Measurements from ENCODE around the gene FAM193A. TPM values are rescaled to one million over a fixed set of nuclear protein-coding genes. Genes with fewer than 3 reads are reported as not detected.
A peak's percentile ranks its signal among the peaks of the same experiment; 100 is the strongest.

FAM193A gene
- total RNA-seq, 6 donors from 2014 or later = 23.7 to 87.0 (median 27.1) TPM

DNA sequence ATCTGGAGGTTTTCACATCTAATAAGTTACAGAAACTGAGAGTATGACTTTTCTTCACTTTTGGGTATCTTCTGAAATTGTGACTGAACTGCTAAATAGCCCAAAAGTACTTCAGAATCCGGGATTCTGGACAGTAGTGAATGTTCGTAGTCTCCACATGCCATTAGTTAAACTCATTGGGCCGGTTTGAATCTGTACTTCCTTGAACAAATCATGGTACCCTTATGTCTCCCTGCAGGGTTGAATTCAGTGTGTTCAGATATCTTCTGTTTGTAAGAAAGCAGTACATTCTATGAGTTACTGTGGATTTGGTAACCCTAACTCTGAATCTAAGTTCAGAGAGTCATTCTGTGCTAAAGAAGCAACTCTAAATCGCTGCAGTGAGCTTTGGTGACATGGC, 33.6 kb downstream of the FAM193A start:
- Histone ChIP-seq H3K36me3 (peaks cover 0 to 4% (median 0%) of the 10 kb centered on the region in 4 donors), H3K27me3 (no peaks in the 10 kb centered on the region), H3K4me1 (peaks cover 17 to 45% (median 28%) of the 10 kb centered on the region in 4 donors), H3K27ac (no peak overlapping the region), H3K9me3 (no peaks in the 10 kb centered on the region), H3K4me3 (no peak overlapping the region)
- ATAC-seq (ENCODE audit: low FRiP score in 2 of 2) = no peak
- WGBS, 2 donors = 94 to 95% methylated on average over 4 of the region's 4 CpGs
- TF ChIP-seq, protein P1, sequence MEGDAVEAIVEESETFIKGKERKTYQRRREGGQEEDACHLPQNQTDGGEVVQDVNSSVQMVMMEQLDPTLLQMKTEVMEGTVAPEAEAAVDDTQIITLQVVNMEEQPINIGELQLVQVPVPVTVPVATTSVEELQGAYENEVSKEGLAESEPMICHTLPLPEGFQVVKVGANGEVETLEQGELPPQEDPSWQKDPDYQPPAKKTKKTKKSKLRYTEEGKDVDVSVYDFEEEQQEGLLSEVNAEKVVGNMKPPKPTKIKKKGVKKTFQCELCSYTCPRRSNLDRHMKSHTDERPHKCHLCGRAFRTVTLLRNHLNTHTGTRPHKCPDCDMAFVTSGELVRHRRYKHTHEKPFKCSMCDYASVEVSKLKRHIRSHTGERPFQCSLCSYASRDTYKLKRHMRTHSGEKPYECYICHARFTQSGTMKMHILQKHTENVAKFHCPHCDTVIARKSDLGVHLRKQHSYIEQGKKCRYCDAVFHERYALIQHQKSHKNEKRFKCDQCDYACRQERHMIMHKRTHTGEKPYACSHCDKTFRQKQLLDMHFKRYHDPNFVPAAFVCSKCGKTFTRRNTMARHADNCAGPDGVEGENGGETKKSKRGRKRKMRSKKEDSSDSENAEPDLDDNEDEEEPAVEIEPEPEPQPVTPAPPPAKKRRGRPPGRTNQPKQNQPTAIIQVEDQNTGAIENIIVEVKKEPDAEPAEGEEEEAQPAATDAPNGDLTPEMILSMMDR (IDR thresholded peaks at IDR 0.05) = no peak
- TF ChIP-seq POLR2AphosphoS5 (IDR thresholded peaks at IDR 0.05) (no peak), EP300 (IDR thresholded peaks at IDR 0.05) (no peak), POLR2A (IDR thresholded peaks at IDR 0.05) (no peak)
- no peak for DNase-seq

DNA sequence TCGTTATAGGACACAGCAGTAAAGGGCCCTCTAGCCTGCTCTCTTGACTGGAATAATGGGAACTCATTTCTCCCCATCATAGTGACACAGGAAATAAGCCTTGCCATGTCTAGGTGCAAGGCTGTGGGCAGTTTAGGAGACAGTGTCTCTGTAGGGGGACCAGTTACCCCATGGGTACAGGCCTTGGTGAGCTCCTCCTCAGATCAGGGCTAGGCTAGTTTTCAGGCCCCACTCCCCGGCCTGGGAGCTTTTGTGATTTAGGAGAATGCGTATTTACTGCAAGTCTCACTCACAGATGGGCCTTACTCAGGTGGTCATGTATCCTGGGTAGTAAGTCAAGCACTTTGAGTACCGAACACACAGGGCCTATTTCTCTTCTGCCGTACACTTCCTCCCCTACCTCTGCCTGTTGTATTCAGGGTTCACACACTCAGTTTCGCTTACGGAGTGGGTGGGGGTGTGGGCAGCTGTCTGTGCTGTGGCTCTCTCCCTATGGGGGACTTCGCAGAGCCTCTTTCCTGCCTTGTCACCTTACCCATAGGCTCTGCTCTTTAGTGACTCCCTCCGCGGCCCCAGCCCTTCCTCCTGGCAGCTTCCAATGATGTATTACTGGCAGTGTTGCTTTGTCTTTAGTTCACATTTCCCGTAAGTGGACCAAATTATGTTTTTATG, 34.2 kb downstream of the FAM193A start:
- WGBS, 2 donors = 55 to 59% methylated on average over 11 of the region's 11 CpGs
- H3K9me3 ChIP-seq = no peaks in the 10 kb centered on the region
- no peak overlapping the region for H3K4me3 ChIP-seq
- peaks cover 0 to 4% (median 0%) of the 10 kb centered on the region in 4 donors for H3K36me3 ChIP-seq
- no peaks in the 10 kb centered on the region for H3K27me3 ChIP-seq
- DNase-seq (no peak), ATAC-seq (ENCODE audit: low FRiP score in 2 of 2) (peak; percentile 43 to 76)
- peaks cover 19 to 45% (median 28%) of the 10 kb centered on the region in 4 donors for H3K4me1 ChIP-seq
- TF ChIP-seq, protein P1 (IDR thresholded peaks at IDR 0.05) = no peak
- TF ChIP-seq POLR2A (IDR thresholded peaks at IDR 0.05) (no peak), EP300 (IDR thresholded peaks at IDR 0.05) (peak in 2 of 4 donors; percentile 24 to 39), POLR2AphosphoS5 (IDR thresholded peaks at IDR 0.05) (peak in 1 of 2 donors; percentile 27)
- H3K27ac ChIP-seq = peak overlapping the region in 3 of 4 donors; percentile 9 to 44 (median 27)

DNA sequence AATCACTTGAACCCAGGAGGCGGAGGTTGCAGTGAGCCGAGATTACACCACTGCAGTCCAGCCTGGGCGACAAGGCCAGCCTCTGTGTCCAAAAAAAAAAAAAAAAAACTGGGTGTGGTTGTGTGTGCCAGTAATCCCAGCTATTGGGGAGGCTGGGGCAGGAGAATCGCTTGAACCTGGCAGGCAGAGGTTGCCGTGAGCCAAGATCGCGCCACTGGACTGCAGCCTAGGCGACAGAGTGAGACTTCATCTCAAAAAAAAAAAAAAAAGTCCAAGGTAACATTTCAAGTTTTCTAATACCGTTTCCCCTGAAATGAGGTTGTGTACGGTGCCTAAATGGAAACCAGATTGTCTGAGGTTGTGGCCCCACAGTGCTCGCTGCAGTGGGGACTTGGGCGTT, 35.6 kb downstream of the FAM193A start:
- 94 to 95% methylated on average over 12 of the region's 12 CpGs for WGBS, 2 donors
- ATAC-seq (ENCODE audit: low FRiP score in 2 of 2) (no peak), DNase-seq (no peak)
- no peaks in the 10 kb centered on the region for H3K9me3 ChIP-seq
- no peaks in the 10 kb centered on the region for H3K27me3 ChIP-seq
- peaks cover 0 to 4% (median 0%) of the 10 kb centered on the region in 4 donors for H3K36me3 ChIP-seq
- no peak overlapping the region for H3K27ac ChIP-seq
- no peak overlapping the region for H3K4me3 ChIP-seq
- H3K4me1 ChIP-seq = peaks cover 19 to 45% (median 28%) of the 10 kb centered on the region in 4 donors
- TF ChIP-seq, protein P1 (IDR thresholded peaks at IDR 0.05) = no peak
- TF ChIP-seq POLR2AphosphoS5 (IDR thresholded peaks at IDR 0.05) (no peak), EP300 (IDR thresholded peaks at IDR 0.05) (no peak), POLR2A (IDR thresholded peaks at IDR 0.05) (no peak)

DNA sequence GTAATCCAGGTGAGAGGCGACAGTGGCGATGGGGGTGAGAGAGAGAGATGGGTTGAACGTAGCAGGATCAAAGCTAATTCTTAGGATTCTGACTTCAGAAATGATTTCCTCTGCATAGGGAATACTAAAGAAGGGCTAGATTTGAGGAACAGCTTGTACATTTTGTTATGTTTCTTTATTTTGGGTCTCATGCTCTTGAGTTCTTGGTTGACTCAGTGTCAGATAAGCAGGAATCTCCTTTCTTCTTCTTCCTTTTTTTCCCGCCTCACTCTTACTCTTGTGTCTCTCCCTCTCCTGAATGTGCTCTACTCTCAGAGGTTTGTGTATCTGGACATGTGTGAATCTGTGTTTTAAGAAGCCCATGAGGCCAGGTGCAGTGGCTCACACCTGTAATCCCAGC, 36.4 kb downstream of the FAM193A start:
- peaks cover 19 to 45% (median 25%) of the 10 kb centered on the region in 4 donors for H3K4me1 ChIP-seq
- no peak overlapping the region for H3K4me3 ChIP-seq
- peaks cover 0 to 4% (median 0%) of the 10 kb centered on the region in 4 donors for H3K36me3 ChIP-seq
- DNase-seq = no peak
- H3K27me3 ChIP-seq = no peaks in the 10 kb centered on the region
- TF ChIP-seq, protein P1 (IDR thresholded peaks at IDR 0.05) = no peak
- TF ChIP-seq POLR2A (IDR thresholded peaks at IDR 0.05) (no peak), POLR2AphosphoS5 (IDR thresholded peaks at IDR 0.05) (no peak), EP300 (IDR thresholded peaks at IDR 0.05) (no peak)
- 87 to 90% methylated on average over 4 of the region's 4 CpGs for WGBS, 2 donors
- H3K27ac ChIP-seq = peak overlapping the region in 1 of 4 donors; percentile 3
- ATAC-seq (ENCODE audit: low FRiP score in 2 of 2) = no peak
- H3K9me3 ChIP-seq = no peaks in the 10 kb centered on the region
